Endothelial cell of umbilical vein (primary cell): ENCODE results near the gene ALG5. TPM values are rescaled to one million over a fixed set of nuclear protein-coding genes. Genes with fewer than 3 reads are reported as not detected.

ENCODE experiments used
- BruUV-seq: library from RNA; stranded (reverse); fragments of 400-500 nt; replicated peaks from 2 replicates; lab custom pipeline; 2021; lab: Mats Ljungman, UMichigan
- CTCF ChIA-PET: fragments of 300-600, 350-600 bp; sonication (Branson Sonifier 250); formaldehyde crosslinking; loops from one replicate; lab custom pipeline; 2021; ENCODE audit warnings: antibody characterized with exemption, inconsistent platforms; lab: Charles Lee
- POLR2A ChIA-PET: fragments of 300-600, 350-600 bp; sonication (Branson Sonifier 250); formaldehyde crosslinking; loops from one replicate; lab custom pipeline; 2021; ENCODE audit warnings: antibody characterized with exemption, inconsistent platforms; lab: Charles Lee
- DNase-seq: peaks from one replicate; pipeline ENCODE4 v3.0.0-alpha.2; 2011; ENCODE audit warnings: low read depth, low spot score
- FAIRE-seq: peaks from 2 replicates; lab custom pipeline; 2011; peaks lifted over from hg19 to GRCh38; lab: Jason Lieb, UNC
- H2AFZ ChIP-seq: 2 replicates; pipeline ENCODE4 v1.6.0; 2012; ENCODE audit warnings: low read depth, low read length, control low read depth, inconsistent platforms
- H3K27ac ChIP-seq: 2 replicates; pipeline ENCODE4 v1.5.1; 2011; ENCODE audit warnings: low read depth, mild to moderate bottlenecking, control low read depth, low read length, moderate library complexity; ENCODE audit not compliant: insufficient read depth
- H3K27me3 ChIP-seq, 2 experiments: 2 replicates each; pipeline versions ENCODE4 v1.6.0 to v1.6.1; 2011; ENCODE audit warnings: low read length in 2 of 2, mixed read lengths in 1 of 2; ENCODE audit not compliant: control insufficient read depth in 2 of 2, insufficient read depth in 2 of 2
- H3K36me3 ChIP-seq, 2 experiments: 2 replicates in 1 of 2; 3 replicates in 1 of 2; pipeline ENCODE4 v1.5.1; 2011; ENCODE audit warnings: low read length in 2 of 2, mild to moderate bottlenecking in 1 of 2, moderate library complexity in 1 of 2; ENCODE audit not compliant: control insufficient read depth in 2 of 2, insufficient read depth in 2 of 2; ENCODE audit errors: extremely low read depth in 1 of 2
- H3K4me1 ChIP-seq: 3 replicates; pipeline ENCODE4 v1.5.1; 2011; ENCODE audit warnings: mild to moderate bottlenecking, low read length; ENCODE audit not compliant: control insufficient read depth, insufficient read depth; ENCODE audit errors: extremely low read depth
- H3K4me2 ChIP-seq: 2 replicates; pipeline ENCODE4 v1.6.1; 2011; ENCODE audit warnings: low read length, control low read depth, mixed read lengths; ENCODE audit not compliant: insufficient read depth
- H3K4me3 ChIP-seq, 3 experiments: fragments of 200-600 bp in 1 of 3; sonication (generic), shearing (Covaris generic) in 1 of 3; replicated peaks in 1 of 3; 2 replicates each; pipeline ENCODE4 v1.5.1; 2011 to 2016; ENCODE audit warnings: control low read depth in 3 of 3, low read length in 3 of 3, mild to moderate bottlenecking in 2 of 3, inconsistent platforms in 1 of 3, low read depth in 1 of 3, moderate library complexity in 1 of 3; ENCODE audit not compliant: insufficient read depth in 1 of 3
- H3K79me2 ChIP-seq: 2 replicates; pipeline ENCODE4 v1.6.0; 2012; ENCODE audit warnings: low read length, inconsistent platforms; ENCODE audit not compliant: control insufficient read depth, insufficient read depth
- H3K9ac ChIP-seq: replicated peaks from 2 replicates; pipeline ENCODE3; 2011; ENCODE audit warnings: low read length, control low read depth; ENCODE audit not compliant: insufficient read depth; ENCODE audit errors: extremely low read depth
- H3K9me1 ChIP-seq: replicated peaks from 3 replicates; pipeline ENCODE4 v1.6.0; 2011; ENCODE audit warnings: mild to moderate bottlenecking, low read length; ENCODE audit not compliant: control insufficient read depth, insufficient read depth; ENCODE audit errors: extremely low read depth
- H3K9me3 ChIP-seq: replicated peaks from 2 replicates; pipeline ENCODE4 v1.5.1; 2012; ENCODE audit warnings: low read length, inconsistent platforms; ENCODE audit not compliant: control insufficient read depth, insufficient read depth
- H4K20me1 ChIP-seq: replicated peaks from 2 replicates; pipeline ENCODE3; 2011; ENCODE audit warnings: mild to moderate bottlenecking, low read length; ENCODE audit not compliant: control insufficient read depth, insufficient read depth; ENCODE audit errors: extremely low read depth
- FOS ChIP-seq: IDR thresholded peaks from 2 replicates; pipeline ENCODE4 v1.6.1; 2011; ENCODE audit warnings: mild to moderate bottlenecking, low read length, moderate library complexity, borderline replicate concordance; ENCODE audit not compliant: insufficient read depth
- GATA2 ChIP-seq: IDR thresholded peaks from 2 replicates; pipeline ENCODE4 v1.7.0; 2011; ENCODE audit warnings: low read depth, mild to moderate bottlenecking, moderate library complexity, mixed read lengths, low read length; ENCODE audit not compliant: insufficient read length, insufficient read depth
- JUN ChIP-seq: IDR thresholded peaks from 2 replicates; pipeline ENCODE4 v1.6.1; 2011; ENCODE audit warnings: borderline replicate concordance, low read depth; ENCODE audit not compliant: insufficient read length, insufficient read depth
- MAX ChIP-seq: IDR thresholded peaks from 2 replicates; pipeline ENCODE4 v1.6.1; 2011; ENCODE audit not compliant: insufficient read depth, insufficient read length
- POLR2AphosphoS5 ChIP-seq: IDR thresholded peaks from 2 replicates; pipeline ENCODE4 v1.6.1; 2012; ENCODE audit warnings: low read depth, mild to moderate bottlenecking, control low read depth, low read length, moderate library complexity; ENCODE audit not compliant: insufficient read depth
- dilution Hi-C: fragments of 300-500 bp; cut with MboI; formaldehyde crosslinking; loops from one replicate; pipeline ENCODE4 v1.15.0; 2019; ENCODE audit warnings: low sequenced_read_pairs; ENCODE audit not compliant: extremely low pct_ligation_motif_present
- intact Hi-C: fragments of 100-400 bp; cut with micrococcal nuclease; formaldehyde crosslinking; loops from one replicate; pipeline ENCODE4 v1.10.0; 2022
- polyA plus RNA-seq, 4 experiments: library from polyadenylated mRNA; depleted of rRNA in 3 of 4; stranded (reverse) in 3 of 4; unstranded in 1 of 4; fragments of >200 nt; gene quantifications; 2 replicates each; pipeline versions ENCODE4 v1.2.1 to v1.2.3, GENCODE V29; 2011 to 2012; ENCODE audit warnings: missing spikeins in 1 of 4
- total RNA-seq: library from RNA; stranded (reverse); gene quantifications from 2 replicates; pipeline ENCODE4 v1.2.3, GENCODE V29; 2021

ALG5 gene
- total and polyA plus RNA-seq, 2 donors (not counting 3 experiments of a cell fraction or from before 2014, with no cell fraction given), result 24.4 to 29.3 TPM

GRCh38 chr13:36979361-36980050 lies 19.6 kb downstream of the ALG5 start:
- H2AFZ ChIP-seq, result no peak overlapping the region
- TF ChIP-seq POLR2AphosphoS5 (no peak), MAX (no peak), FOS (no peak), GATA2 (no peak), JUN (no peak)
- no TSS peak for BruUV-seq
- ChIA-PET CTCF (interaction anchor here (1.2 to 10.2 kb wide), 4 partner anchors 12 to 696 kb away, joined by 4 to 359 read pairs (median 41); no protein-coding TSS in a partner anchor), POLR2A (no interaction called here)
- H3K9me3 ChIP-seq, result no peaks in the 10 kb centered on the region
- H3K27me3 ChIP-seq, result no peaks in the 10 kb centered on the region
- no peaks in the 10 kb centered on the region for H3K4me1 ChIP-seq
- H3K4me2 ChIP-seq, result no peak overlapping the region
- intact Hi-C loops (loop anchor here (2.0 to 10.0 kb wide), 5 partner anchors 129 to 695 kb away; no protein-coding TSS in a partner anchor), dilution Hi-C loops (loop anchor here (25.0 kb wide), 1 partner anchor 117 kb away; no protein-coding TSS in a partner anchor)
- DNase-seq (no peak), FAIRE-seq (no peak)
- H3K9ac ChIP-seq, result no peak overlapping the region
- H3K4me3 ChIP-seq, result no peak overlapping the region
- H3K27ac ChIP-seq, result no peak overlapping the region
- no peaks in the 10 kb centered on the region for H3K79me2 ChIP-seq
- no peaks in the 10 kb centered on the region for H3K9me1 ChIP-seq
- H4K20me1 ChIP-seq, result no peaks in the 10 kb centered on the region
- H3K36me3 ChIP-seq, result peaks cover 2 to 7% of the 10 kb centered on the region in 2 experiments

- dilution Hi-C loops, result loop anchor here (25.0 kb wide), 1 partner anchor 113 kb away; no protein-coding TSS in a partner anchor
- H3K4me2 ChIP-seq, result no peak overlapping the region
- TF ChIP-seq JUN, result no peak
- no peak for TF ChIP-seq MAX
Measured at GRCh38 chr13:36975172-36975571, 24.0 kb downstream of the ALG5 start.

More at GRCh38 chr13:36975172-36975571, 24.0 kb downstream of the ALG5 start:
- Histone ChIP-seq H3K9me3 (no peaks in the 10 kb centered on the region), H3K9me1 (no peaks in the 10 kb centered on the region), H3K4me3 (no peak overlapping the region), H3K9ac (no peak overlapping the region), H3K36me3 (no peaks in the 10 kb centered on the region), H3K27me3 (no peaks in the 10 kb centered on the region), H3K27ac (no peak overlapping the region), H2AFZ (no peak overlapping the region), H3K79me2 (no peaks in the 10 kb centered on the region), H3K4me1 (no peaks in the 10 kb centered on the region), H4K20me1 (no peaks in the 10 kb centered on the region)
- intact Hi-C loops, result no loop called here
- no TSS peak for BruUV-seq
- no peak for FAIRE-seq
- POLR2A ChIA-PET, result no interaction called here
- DNase-seq, result no peak
- CTCF ChIA-PET, result interaction anchor here (10.2 kb wide), 1 partner anchor 116 kb away, joined by 359 read pairs; no protein-coding TSS in a partner anchor
